ENCODE data around the gene SMYD5.

Gene SMYD5

DNA sequence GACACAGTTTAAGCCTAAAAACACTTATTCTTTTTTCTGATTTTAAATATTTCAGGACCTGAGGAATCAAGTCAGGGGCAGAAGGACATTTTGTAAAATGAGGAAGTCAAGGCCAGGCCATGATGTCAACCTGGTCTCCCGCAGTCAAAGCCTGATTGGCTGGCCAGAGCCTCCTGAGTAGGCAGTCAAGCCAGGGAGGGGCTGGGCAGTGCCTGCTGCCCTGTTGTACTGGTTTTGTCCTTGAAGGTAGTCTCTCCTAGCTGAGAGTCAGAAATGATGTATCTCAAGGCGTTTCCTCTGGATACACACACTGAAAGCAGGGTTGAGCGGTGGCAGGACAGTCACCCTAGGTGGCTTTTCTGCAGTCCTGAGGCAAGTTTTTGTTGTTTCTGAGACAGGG lies 39.9 kb downstream of the SMYD5 start:
- Histone ChIP-seq H2BK12ac (ENCODE audit: low read length) (no peak overlapping the region), H3K79me2 (ENCODE audit: control insufficient read depth, insufficient read depth, low read length, poor library complexity) (no peaks in the 10 kb centered on the region), H4K12ac (ENCODE audit: low read depth, low read length) (no peak overlapping the region), H4K8ac (ENCODE audit: low read depth, low read length) (no peak overlapping the region), H3K4ac (ENCODE audit: low read depth, low read length) (no peak overlapping the region), H3K4me2 (ENCODE audit: low read length) (no peak overlapping the region), H3K4me1 (ENCODE audit: control insufficient read depth in 1 of 2, insufficient read depth in 2 of 2, low read length in 2 of 2) (no peaks in the 10 kb centered on the region), H3K79me1 (ENCODE audit: low read length) (no peaks in the 10 kb centered on the region), H2AFZ (ENCODE audit: insufficient read depth, low read length, poor library complexity) (no peak overlapping the region), H2AK5ac (ENCODE audit: low read length) (no peak overlapping the region), H2BK5ac (ENCODE audit: low read depth, low read length, poor library complexity) (no peak overlapping the region), H4K91ac (ENCODE audit: low read depth, low read length) (no peak overlapping the region), H3K4me3 (ENCODE audit: low read depth, low read length) (no peak overlapping the region), H3K36me3 (ENCODE audit: control insufficient read depth in 1 of 2, insufficient read depth in 2 of 2, low read length in 2 of 2) (peaks cover 37 to 54% of the 10 kb centered on the region in 2 experiments), H3K18ac (ENCODE audit: low read length) (no peak overlapping the region), H2BK120ac (ENCODE audit: insufficient read depth, low read length, poor library complexity) (no peak overlapping the region), H3K9me3 (ENCODE audit: insufficient read depth, low read depth, low read length) (peaks cover 2% of the 10 kb centered on the region), H3K14ac (ENCODE audit: low read length) (no peak overlapping the region), H3K23ac (ENCODE audit: low read length) (no peak overlapping the region), H3K27me3 (ENCODE audit: insufficient read depth, low read length) (no peaks in the 10 kb centered on the region), H3K27ac (ENCODE audit: low read depth, low read length) (no peak overlapping the region), H3K9ac (ENCODE audit: low read length) (no peak overlapping the region)
- DNase-seq: no peak
- no CpG with 5 or more reads among the region's 3 CpGs for WGBS (ENCODE audit: extremely low coverage, insufficient coverage, insufficient read length)

DNA sequence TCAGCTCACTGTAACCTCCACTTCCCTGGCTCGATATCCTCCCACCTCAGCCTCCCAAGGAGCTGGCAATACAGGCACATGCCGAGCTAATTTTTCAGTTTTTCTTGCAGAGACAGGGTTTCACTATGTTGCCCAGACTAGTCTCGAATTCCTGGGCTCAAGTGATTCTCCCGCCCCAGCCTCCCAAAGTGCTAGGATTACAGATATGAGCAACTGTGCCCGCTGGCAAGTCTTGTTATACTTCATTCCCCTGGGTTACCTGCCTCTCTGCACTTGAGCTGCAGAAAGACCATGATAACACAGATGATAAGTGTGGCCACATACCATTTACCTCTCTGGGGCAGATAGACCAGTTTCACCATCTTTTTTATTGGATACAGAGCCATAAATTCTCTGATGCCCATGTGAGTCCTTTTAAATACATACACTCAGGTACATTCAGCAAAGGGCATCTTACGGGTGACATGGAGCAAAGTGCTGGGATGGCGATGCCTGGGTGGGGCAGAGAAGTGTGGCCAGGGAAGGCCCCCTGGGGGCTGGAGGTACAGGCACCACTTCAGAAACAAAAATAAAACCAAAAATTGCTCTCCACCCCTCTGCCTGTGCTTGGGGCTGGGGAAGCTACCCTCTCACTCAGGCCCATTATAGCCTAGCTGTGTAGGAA lies 40.4 kb downstream of the SMYD5 start:
- H3K4me2 ChIP-seq (ENCODE audit: low read length): no peak overlapping the region
- no peak overlapping the region for H3K18ac ChIP-seq (ENCODE audit: low read length)
- H3K9me3 ChIP-seq (ENCODE audit: insufficient read depth, low read depth, low read length): peaks cover 2% of the 10 kb centered on the region
- no peak overlapping the region for H2AK5ac ChIP-seq (ENCODE audit: low read length)
- H3K4me3 ChIP-seq (ENCODE audit: low read depth, low read length): no peak overlapping the region
- no peak overlapping the region for H2BK120ac ChIP-seq (ENCODE audit: insufficient read depth, low read length, poor library complexity)
- H3K27ac ChIP-seq (ENCODE audit: low read depth, low read length): no peak overlapping the region
- H3K79me1 ChIP-seq (ENCODE audit: low read length): no peaks in the 10 kb centered on the region
- no peak overlapping the region for H3K9ac ChIP-seq (ENCODE audit: low read length)
- no peaks in the 10 kb centered on the region for H3K79me2 ChIP-seq (ENCODE audit: control insufficient read depth, insufficient read depth, low read length, poor library complexity)
- no peaks in the 10 kb centered on the region for H3K27me3 ChIP-seq (ENCODE audit: insufficient read depth, low read length)
- H3K4me1 ChIP-seq (ENCODE audit: control insufficient read depth in 1 of 2, insufficient read depth in 2 of 2, low read length in 2 of 2): no peaks in the 10 kb centered on the region
- no peak overlapping the region for H4K8ac ChIP-seq (ENCODE audit: low read depth, low read length)
- H3K4ac ChIP-seq (ENCODE audit: low read depth, low read length): no peak overlapping the region
- peaks cover 35 to 48% of the 10 kb centered on the region in 2 experiments for H3K36me3 ChIP-seq (ENCODE audit: control insufficient read depth in 1 of 2, insufficient read depth in 2 of 2, low read length in 2 of 2)
- no peak overlapping the region for H3K14ac ChIP-seq (ENCODE audit: low read length)
- no peak overlapping the region for H3K23ac ChIP-seq (ENCODE audit: low read length)
- no peak overlapping the region for H2AFZ ChIP-seq (ENCODE audit: insufficient read depth, low read length, poor library complexity)
- no peak overlapping the region for H2BK5ac ChIP-seq (ENCODE audit: low read depth, low read length, poor library complexity)
- no CpG with 5 or more reads among the region's 7 CpGs for WGBS (ENCODE audit: extremely low coverage, insufficient coverage, insufficient read length)
- no peak overlapping the region for H2BK12ac ChIP-seq (ENCODE audit: low read length)
- H4K12ac ChIP-seq (ENCODE audit: low read depth, low read length): no peak overlapping the region
- H4K91ac ChIP-seq (ENCODE audit: low read depth, low read length): no peak overlapping the region
- peak; percentile 72 to 86 for DNase-seq

DNA sequence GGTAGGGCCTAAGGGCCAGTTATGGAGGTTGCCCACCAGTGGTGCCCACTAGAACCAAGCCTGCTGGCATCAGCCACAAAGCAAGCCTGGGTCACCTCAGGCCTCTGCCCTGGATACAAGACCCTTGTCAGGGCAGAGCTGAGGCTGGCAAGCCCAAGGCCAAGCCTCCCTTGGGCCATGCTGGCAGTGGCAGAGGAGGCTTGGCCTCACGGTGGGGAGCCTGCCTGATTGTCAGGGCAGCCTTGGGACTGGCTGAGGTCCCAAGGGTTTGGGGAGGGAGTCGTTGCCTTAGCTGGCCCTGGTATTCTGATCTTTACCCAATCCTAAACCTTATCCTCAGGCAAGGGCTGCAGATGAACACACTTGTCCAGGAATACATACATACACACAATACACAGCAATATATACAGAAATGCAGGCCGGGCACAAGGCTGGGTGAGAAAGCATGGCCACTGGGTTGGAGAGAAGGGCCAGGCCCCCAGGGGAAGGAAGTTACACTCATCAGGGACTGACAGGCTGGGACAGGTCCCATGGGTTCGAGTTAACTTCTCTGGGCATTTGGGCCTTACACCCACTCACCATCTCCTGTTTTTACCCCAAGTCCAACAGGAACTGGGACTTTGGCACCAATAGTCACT lies 41.1 kb downstream of the SMYD5 start:
- Histone ChIP-seq H3K18ac (ENCODE audit: low read length) (no peak overlapping the region), H3K4me1 (ENCODE audit: control insufficient read depth in 1 of 2, insufficient read depth in 2 of 2, low read length in 2 of 2) (no peaks in the 10 kb centered on the region), H3K4ac (ENCODE audit: low read depth, low read length) (no peak overlapping the region), H3K79me2 (ENCODE audit: control insufficient read depth, insufficient read depth, low read length, poor library complexity) (no peaks in the 10 kb centered on the region), H3K23ac (ENCODE audit: low read length) (no peak overlapping the region), H4K8ac (ENCODE audit: low read depth, low read length) (no peak overlapping the region), H3K9ac (ENCODE audit: low read length) (no peak overlapping the region), H2BK120ac (ENCODE audit: insufficient read depth, low read length, poor library complexity) (no peak overlapping the region), H3K36me3 (ENCODE audit: control insufficient read depth in 1 of 2, insufficient read depth in 2 of 2, low read length in 2 of 2) (peaks cover 30 to 42% of the 10 kb centered on the region in 2 experiments), H2AK5ac (ENCODE audit: low read length) (no peak overlapping the region), H3K9me3 (ENCODE audit: insufficient read depth, low read depth, low read length) (peaks cover 2% of the 10 kb centered on the region), H4K12ac (ENCODE audit: low read depth, low read length) (no peak overlapping the region), H3K27ac (ENCODE audit: low read depth, low read length) (no peak overlapping the region), H2BK5ac (ENCODE audit: low read depth, low read length, poor library complexity) (no peak overlapping the region), H2AFZ (ENCODE audit: insufficient read depth, low read length, poor library complexity) (no peak overlapping the region), H3K4me3 (ENCODE audit: low read depth, low read length) (no peak overlapping the region), H3K79me1 (ENCODE audit: low read length) (no peaks in the 10 kb centered on the region), H3K14ac (ENCODE audit: low read length) (no peak overlapping the region), H3K4me2 (ENCODE audit: low read length) (no peak overlapping the region), H2BK12ac (ENCODE audit: low read length) (no peak overlapping the region), H4K91ac (ENCODE audit: low read depth, low read length) (no peak overlapping the region), H3K27me3 (ENCODE audit: insufficient read depth, low read length) (no peaks in the 10 kb centered on the region)
- DNase-seq: no peak
- no CpG with 5 or more reads among the region's 4 CpGs for WGBS (ENCODE audit: extremely low coverage, insufficient coverage, insufficient read length)

DNA sequence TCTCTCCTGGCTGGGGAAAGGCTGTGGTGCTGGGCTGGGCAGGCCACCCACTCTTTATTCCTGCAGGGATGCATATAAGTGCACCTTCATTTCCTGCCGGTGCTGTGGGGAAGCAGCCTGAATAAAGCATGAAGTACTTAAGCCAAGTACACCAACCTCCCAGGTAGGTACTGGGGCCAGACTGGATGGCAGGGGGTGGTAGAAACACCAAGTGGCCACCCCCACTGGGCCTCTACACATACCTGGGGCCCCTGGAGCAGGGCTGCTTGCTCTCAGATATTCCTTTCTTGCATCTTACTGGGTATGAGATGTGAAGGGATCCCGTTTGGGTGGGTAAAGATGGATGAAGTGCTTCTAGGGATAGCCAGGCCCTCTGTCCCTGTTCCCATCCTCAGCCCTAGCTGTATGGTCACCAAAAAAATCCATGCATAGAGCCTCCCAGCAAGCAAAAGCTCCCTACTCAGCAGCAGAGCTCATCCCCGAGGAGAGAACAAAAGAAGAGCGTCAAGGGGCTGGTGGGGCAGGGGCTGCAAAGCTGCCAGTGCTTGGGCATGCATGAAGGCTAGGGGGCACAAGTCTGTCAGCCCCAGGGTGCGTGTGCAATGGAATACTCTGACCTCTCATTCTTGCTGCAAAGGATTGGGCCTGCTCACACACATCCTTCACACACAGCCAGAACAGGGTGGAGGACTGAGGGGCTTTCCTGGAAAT lies 42.0 kb downstream of the SMYD5 start:
- Histone ChIP-seq H2AK5ac (ENCODE audit: low read length) (no peak overlapping the region), H3K79me1 (ENCODE audit: low read length) (no peaks in the 10 kb centered on the region), H3K36me3 (ENCODE audit: control insufficient read depth in 1 of 2, insufficient read depth in 2 of 2, low read length in 2 of 2) (peaks cover 20 to 32% of the 10 kb centered on the region in 2 experiments), H2AFZ (ENCODE audit: insufficient read depth, low read length, poor library complexity) (no peak overlapping the region), H3K4me2 (ENCODE audit: low read length) (no peak overlapping the region), H3K27me3 (ENCODE audit: insufficient read depth, low read length) (no peaks in the 10 kb centered on the region), H3K79me2 (ENCODE audit: control insufficient read depth, insufficient read depth, low read length, poor library complexity) (no peaks in the 10 kb centered on the region), H3K4ac (ENCODE audit: low read depth, low read length) (no peak overlapping the region), H2BK120ac (ENCODE audit: insufficient read depth, low read length, poor library complexity) (no peak overlapping the region), H3K27ac (ENCODE audit: low read depth, low read length) (no peak overlapping the region), H4K8ac (ENCODE audit: low read depth, low read length) (no peak overlapping the region), H2BK5ac (ENCODE audit: low read depth, low read length, poor library complexity) (no peak overlapping the region), H3K4me3 (ENCODE audit: low read depth, low read length) (no peak overlapping the region), H3K4me1 (ENCODE audit: control insufficient read depth in 1 of 2, insufficient read depth in 2 of 2, low read length in 2 of 2) (no peaks in the 10 kb centered on the region), H2BK12ac (ENCODE audit: low read length) (no peak overlapping the region), H3K23ac (ENCODE audit: low read length) (no peak overlapping the region), H4K12ac (ENCODE audit: low read depth, low read length) (no peak overlapping the region), H4K91ac (ENCODE audit: low read depth, low read length) (no peak overlapping the region), H3K9me3 (ENCODE audit: insufficient read depth, low read depth, low read length) (peaks cover 2% of the 10 kb centered on the region), H3K18ac (ENCODE audit: low read length) (no peak overlapping the region), H3K9ac (ENCODE audit: low read length) (no peak overlapping the region), H3K14ac (ENCODE audit: low read length) (no peak overlapping the region)
- WGBS (ENCODE audit: extremely low coverage, insufficient coverage, insufficient read length): no CpG with 5 or more reads among the region's 5 CpGs
- DNase-seq: no peak

Measured in trophoblast cell (in vitro differentiated cells and primary cell).